Camera-type eye (tissue), 1 donor: ENCODE data around the gene ARHGAP24. TPM values are rescaled to one million over a fixed set of nuclear protein-coding genes. Genes with fewer than 3 reads are reported as not detected.

Experiments
- total RNA-seq: library from RNA; depleted of rRNA; stranded (reverse); fragments of >200 nt; gene quantifications from one replicate; pipeline ENCODE4 v1.2.3, GENCODE V29; 2014

ARHGAP24 gene
- total RNA-seq: 52.7 TPM

GRCh38 chr4:85474818-85475630 lies at the start of gene ARHGAP24:
Gene ARHGAP24, plus strand, starts transcription at chr4:85475150.

